Measurements from ENCODE around the gene LMBR1.
"Not testable (repeated sequence)": the region's sequence is repeated elsewhere in the genome, so short reads cannot be mapped to it uniquely, and the experiment has no call there.

The LMBR1 gene

GRCh38 chr7:156845379-156846101, 47.4 kb downstream of the LMBR1 start:
- no peak for DNase-seq (ENCODE audit: low read depth)

- DNase-seq (ENCODE audit: low read depth) = not testable (repeated sequence)
Observed at GRCh38 chr7:156843582-156843981, 49.4 kb downstream of the LMBR1 start.

- no peak for DNase-seq (ENCODE audit: low read depth)
Observed at GRCh38 chr7:156843157-156843556, 49.8 kb downstream of the LMBR1 start.

GRCh38 chr7:156842740-156843140, 50.2 kb downstream of the LMBR1 start:
- no peak for DNase-seq (ENCODE audit: low read depth)

- DNase-seq (ENCODE audit: low read depth) = no peak
Observed at GRCh38 chr7:156842317-156842716, 50.7 kb downstream of the LMBR1 start.

GRCh38 chr7:156841497-156841896, 51.5 kb downstream of the LMBR1 start:
- DNase-seq (ENCODE audit: low read depth) = no peak

GRCh38 chr7:156840134-156840533, 52.8 kb downstream of the LMBR1 start:
- no peak for DNase-seq (ENCODE audit: low read depth)

- DNase-seq (ENCODE audit: low read depth) = no peak
Observed at GRCh38 chr7:156836443-156836842, 56.5 kb downstream of the LMBR1 start.

GRCh38 chr7:156834462-156834861, 58.5 kb downstream of the LMBR1 start:
- no peak for DNase-seq (ENCODE audit: low read depth)

GRCh38 chr7:156833312-156833711, 59.7 kb downstream of the LMBR1 start:
- DNase-seq (ENCODE audit: low read depth) = no peak

- no peak for DNase-seq (ENCODE audit: low read depth)
Observed at GRCh38 chr7:156832195-156832877, 60.6 kb downstream of the LMBR1 start.

GRCh38 chr7:156829669-156830336, 63.2 kb downstream of the LMBR1 start:
- DNase-seq (ENCODE audit: low read depth) = no peak

- DNase-seq (ENCODE audit: low read depth) = no peak
Observed at GRCh38 chr7:156827587-156828203, 65.3 kb downstream of the LMBR1 start.

- DNase-seq (ENCODE audit: low read depth) = no peak
Observed at GRCh38 chr7:156823435-156823834, 69.5 kb downstream of the LMBR1 start.

GRCh38 chr7:156820445-156821063, 72.4 kb downstream of the LMBR1 start:
- no peak for DNase-seq (ENCODE audit: low read depth)

GRCh38 chr7:156819733-156820295, 73.2 kb downstream of the LMBR1 start:
- no peak for DNase-seq (ENCODE audit: low read depth)

GRCh38 chr7:156818133-156818532, 74.8 kb downstream of the LMBR1 start:
- DNase-seq (ENCODE audit: low read depth) = no peak

- DNase-seq (ENCODE audit: low read depth) = no peak
Observed at GRCh38 chr7:156816943-156817572, 75.9 kb downstream of the LMBR1 start.

- DNase-seq (ENCODE audit: low read depth) = no peak
Observed at GRCh38 chr7:156811706-156812105, 81.3 kb downstream of the LMBR1 start.

GRCh38 chr7:156803656-156804055, 89.3 kb downstream of the LMBR1 start:
- not testable (repeated sequence) for DNase-seq (ENCODE audit: low read depth)

- DNase-seq (ENCODE audit: low read depth) = no peak
Observed at GRCh38 chr7:156802214-156802613, 90.8 kb downstream of the LMBR1 start.

Measured in activated T-helper 1 cell treated with Interleukin-2 at 50 U/mL for 16 hours (primary cell).